WI38 (cell line): ENCODE measurements around the gene SERPINB7.

Experiments
- H3K4me3 ChIP-seq: 2 replicates; pipeline ENCODE4 v1.5.1; 2011; ENCODE audit warnings: low read depth, mild to moderate bottlenecking, control low read depth, low read length
- CTCF ChIP-seq: IDR thresholded peaks from 2 replicates; pipeline ENCODE4 v1.5.1; 2012; ENCODE audit warnings: low read depth, mild to moderate bottlenecking, control low read depth, low read length

The SERPINB7 gene

GRCh38 chr18:63843008-63843407 is 67.8 kb downstream of the SERPINB7 start:
- no peak overlapping the region for H3K4me3 ChIP-seq
- TF ChIP-seq CTCF = no peak

DNA sequence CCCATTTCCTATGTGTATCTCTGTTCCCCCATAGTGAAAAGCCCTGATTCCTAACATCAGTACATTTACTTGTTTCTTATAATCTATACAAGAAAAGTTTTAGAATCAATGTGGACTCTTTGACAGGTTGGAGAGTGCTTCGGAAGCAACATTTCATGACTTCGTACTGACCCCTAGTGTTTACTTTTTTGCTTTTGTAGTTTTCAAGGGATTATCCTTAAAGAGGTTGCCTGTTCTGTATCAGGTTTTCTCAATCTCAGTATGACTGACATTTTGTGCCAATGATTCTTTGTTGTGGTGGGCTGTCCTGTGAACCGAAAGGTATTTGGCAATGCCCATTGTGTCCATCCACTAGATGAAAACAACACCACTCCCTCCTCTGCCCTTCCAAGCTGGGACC is 69.0 kb downstream of the SERPINB7 start:
- no peak for TF ChIP-seq CTCF

GRCh38 chr18:63848159-63848558 is 72.9 kb downstream of the SERPINB7 start:
- TF ChIP-seq CTCF = peak; percentile 53
- no peak overlapping the region for H3K4me3 ChIP-seq

More for the DNA sequence above, 69.0 kb downstream of the SERPINB7 start:
- no peak overlapping the region for H3K4me3 ChIP-seq

GRCh38 chr18:63850020-63850419 is 74.8 kb downstream of the SERPINB7 start:
- H3K4me3 ChIP-seq = no peak overlapping the region
- peak; percentile 53; the same call in 1 of the 2 replicates for TF ChIP-seq CTCF

- H3K4me3 ChIP-seq = no peak overlapping the region
Measured at GRCh38 chr18:63850636-63851035, 75.4 kb downstream of the SERPINB7 start.

More at GRCh38 chr18:63850636-63851035, 75.4 kb downstream of the SERPINB7 start:
- no peak for TF ChIP-seq CTCF
